LNCAP (cell line): ENCODE data around the gene PTPRD.
A peak's percentile ranks its signal among the peaks of the same experiment; 100 is the strongest.

Source experiments
- TF ChIP-seq, protein P1 (sequence below): fragments of 450-650 bp; IDR thresholded peaks from 2 replicates; pipeline ENCODE4 v1.5.1; 2017; ENCODE audit warnings: mild to moderate bottlenecking

The PTPRD gene

DNA sequence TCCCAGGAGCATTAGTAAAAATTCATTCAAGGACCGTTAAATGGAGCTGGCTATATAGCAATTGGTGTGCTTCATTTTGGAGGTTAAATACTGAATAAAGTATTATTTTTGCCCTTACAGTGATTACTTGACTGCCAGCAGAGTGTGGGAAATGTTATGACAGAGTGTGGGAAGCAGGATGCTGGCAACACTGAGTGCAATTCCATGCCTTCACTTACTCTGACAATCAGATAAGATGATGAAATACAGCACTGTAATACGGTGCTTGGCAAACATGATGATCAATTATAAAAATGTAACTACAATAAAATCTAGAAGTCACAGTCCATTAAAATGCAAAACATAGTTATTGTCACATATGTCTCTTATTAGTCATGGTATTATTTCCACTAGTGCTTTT is 651.3 kb downstream of the PTPRD start:
- TF ChIP-seq, protein P1, sequence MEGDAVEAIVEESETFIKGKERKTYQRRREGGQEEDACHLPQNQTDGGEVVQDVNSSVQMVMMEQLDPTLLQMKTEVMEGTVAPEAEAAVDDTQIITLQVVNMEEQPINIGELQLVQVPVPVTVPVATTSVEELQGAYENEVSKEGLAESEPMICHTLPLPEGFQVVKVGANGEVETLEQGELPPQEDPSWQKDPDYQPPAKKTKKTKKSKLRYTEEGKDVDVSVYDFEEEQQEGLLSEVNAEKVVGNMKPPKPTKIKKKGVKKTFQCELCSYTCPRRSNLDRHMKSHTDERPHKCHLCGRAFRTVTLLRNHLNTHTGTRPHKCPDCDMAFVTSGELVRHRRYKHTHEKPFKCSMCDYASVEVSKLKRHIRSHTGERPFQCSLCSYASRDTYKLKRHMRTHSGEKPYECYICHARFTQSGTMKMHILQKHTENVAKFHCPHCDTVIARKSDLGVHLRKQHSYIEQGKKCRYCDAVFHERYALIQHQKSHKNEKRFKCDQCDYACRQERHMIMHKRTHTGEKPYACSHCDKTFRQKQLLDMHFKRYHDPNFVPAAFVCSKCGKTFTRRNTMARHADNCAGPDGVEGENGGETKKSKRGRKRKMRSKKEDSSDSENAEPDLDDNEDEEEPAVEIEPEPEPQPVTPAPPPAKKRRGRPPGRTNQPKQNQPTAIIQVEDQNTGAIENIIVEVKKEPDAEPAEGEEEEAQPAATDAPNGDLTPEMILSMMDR, result no peak

DNA sequence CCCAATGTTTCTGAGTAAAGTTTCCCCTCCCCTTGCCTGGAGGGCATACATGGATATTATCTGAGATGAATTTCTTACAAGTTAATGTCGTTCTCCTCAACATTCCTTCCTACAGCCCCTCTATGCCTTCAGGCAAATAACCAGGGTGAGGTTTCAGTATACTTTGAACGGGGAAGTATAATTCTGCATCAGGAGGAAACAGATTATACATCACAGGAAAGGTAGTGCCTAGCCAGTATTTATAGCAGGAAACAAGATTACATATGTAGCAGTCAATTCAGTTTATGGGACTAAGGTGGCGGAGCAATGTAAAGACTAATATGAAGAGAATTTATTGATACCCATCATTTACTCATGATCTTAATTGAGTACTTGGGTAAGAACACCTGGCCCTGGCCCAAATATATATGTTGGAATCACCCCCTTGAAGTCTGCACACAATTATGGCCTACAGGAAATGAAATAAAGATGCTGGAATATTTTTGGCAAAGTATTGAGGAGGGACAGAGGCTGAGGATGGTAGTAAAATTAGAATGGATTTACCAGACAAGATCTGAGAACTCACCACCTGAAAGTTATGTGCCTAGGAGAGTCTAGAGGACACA is 661.1 kb downstream of the PTPRD start:
- TF ChIP-seq, protein P1, result no peak

DNA sequence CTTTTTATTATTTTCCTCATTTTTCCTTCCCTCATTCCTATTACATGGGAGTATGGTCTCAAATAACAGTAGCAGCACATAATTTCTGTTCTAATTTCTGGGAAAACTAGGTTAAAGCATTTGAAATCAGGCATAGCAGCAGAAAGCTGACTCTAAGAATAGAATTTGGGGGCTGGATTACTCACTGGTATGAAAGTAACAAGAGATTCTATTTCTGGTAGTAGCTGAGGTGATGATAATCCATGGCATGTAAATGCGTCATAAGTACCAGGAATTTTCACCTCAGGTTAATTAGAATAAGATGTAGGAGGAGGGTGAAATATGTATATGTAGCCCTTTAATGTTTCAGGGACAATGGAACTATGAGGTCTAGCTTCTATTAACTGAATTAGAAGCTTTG is 662.0 kb downstream of the PTPRD start:
- TF ChIP-seq, protein P1, result no peak

DNA sequence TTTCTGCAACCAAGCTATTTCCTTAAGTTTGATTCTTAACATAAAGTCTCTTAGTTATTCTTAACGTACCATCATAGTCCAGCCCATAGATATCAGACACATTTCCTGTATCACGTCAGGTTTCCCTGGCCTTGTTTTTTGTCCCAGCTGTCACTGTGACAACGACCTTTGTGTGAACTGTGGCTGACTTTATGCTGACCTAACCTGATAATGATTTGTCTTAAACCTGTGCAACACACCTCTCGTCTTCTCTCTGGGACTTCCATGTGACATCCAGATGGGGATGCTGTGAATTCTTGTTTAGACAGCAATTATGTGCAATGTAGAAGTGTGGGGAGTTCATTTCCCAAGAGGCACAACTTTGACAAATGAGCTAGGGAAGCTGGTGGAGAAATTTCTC is 662.8 kb downstream of the PTPRD start:
- TF ChIP-seq, protein P1, result no peak

DNA sequence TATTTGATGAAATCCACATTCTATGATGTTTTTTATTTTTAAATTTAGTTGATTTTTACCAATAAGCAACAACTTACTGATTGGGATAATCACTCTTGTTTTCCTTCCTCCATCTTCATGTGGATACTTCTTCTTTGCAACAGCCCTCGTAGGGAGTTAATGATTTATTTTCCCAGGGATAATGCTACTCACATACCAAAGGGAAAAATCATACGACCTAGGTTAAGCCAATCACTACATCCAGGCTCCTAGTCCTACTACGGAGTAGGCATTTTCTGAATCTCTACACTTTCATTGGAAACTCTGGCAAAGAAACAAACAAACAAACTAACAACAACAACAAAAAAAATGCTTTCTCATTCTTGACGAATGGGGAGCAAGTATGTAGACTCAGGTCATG is 663.4 kb downstream of the PTPRD start:
- TF ChIP-seq, protein P1, result no peak

DNA sequence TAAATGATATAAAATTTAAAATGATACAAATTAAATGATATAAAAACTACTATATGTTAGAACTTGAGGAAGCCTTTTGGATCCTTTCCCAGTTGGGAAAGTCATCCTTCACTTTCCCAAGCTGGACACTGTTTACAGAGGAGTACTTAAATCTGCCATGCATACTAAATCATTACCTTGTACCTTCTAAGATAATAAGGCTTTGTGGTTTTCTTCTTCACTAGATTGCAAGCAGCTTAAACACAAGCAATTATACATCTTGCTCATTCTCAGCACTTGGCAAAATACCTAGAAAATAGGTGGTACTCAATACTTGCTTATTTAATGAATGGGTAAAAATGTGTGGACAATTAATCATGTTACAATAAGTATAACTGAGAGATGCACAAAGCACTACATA is 666.8 kb downstream of the PTPRD start:
- TF ChIP-seq, protein P1, result no peak

DNA sequence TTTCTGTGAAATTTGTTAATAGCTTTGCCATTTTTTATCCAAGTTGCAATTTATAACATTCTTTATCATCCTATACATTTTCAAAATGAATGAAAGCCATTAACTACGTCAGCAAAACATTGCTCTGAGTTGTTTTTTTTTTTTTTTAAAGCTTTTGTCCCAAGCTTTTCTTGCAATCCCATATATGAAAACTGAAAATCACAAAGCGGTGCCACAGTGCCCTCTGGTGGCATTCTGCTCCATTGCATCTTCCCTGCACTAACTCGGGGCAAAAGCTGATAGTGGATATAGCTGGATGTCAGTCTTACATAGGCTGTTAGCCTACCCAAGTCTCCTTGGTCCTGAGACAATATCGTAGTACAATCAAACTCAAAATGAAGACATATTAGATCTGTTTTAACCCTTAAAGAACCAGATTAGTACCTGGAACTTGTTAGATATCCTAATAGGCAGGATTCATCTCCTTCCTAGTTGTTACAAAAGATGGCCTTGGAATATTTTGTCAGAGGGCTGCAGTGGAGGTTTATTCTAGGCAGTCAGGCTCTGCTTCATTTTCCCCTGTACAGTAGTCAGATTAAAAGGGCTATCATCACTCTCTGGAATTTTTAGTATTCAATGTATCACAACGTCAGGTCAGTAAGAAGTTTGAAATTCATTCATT is 669.9 kb downstream of the PTPRD start:
- TF ChIP-seq, protein P1, result peak; percentile 92
